Measurements from ENCODE around the gene CDKL5. TPM values are rescaled to one million over a fixed set of nuclear protein-coding genes. Genes with fewer than 3 reads are reported as not detected.

Gene CDKL5
- total RNA-seq, 1 donor from 2014 or later = 0.46 TPM

DNA sequence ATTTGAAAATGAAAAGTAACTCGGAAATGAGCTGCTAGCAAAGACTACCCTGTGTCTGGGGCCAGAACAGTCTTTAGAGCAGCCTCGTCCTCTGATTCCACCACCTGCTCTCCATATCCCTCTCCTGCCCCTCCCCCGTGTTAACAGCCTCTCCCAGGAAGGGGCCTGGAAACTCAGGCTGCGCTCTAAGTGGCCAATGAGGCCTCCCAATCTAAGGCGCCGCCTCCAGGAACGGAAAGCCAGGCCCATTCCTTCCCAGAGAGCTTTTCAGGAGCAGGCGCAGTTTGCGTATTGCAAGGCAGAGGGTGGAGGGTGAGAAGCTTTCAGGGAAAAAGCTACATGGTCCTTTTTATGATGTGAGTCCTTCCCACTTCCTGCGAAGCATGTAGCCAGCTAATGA, 215.3 kb downstream of the CDKL5 start:
- no peaks in the 10 kb centered on the region for H3K36me3 Mint-ChIP-seq (ENCODE audit: low read depth)
- no peaks in the 10 kb centered on the region for H3K4me1 Mint-ChIP-seq (ENCODE audit: low read depth)
- intact Hi-C loops (cut with micrococcal nuclease) = no loop called here
- no peaks in the 10 kb centered on the region for H3K27me3 Mint-ChIP-seq (ENCODE audit: low read depth)
- H3K9me3 Mint-ChIP-seq = no peaks in the 10 kb centered on the region
- DNase-seq (ENCODE audit: low spot score) = no peak
- no peak overlapping the region for H3K27ac Mint-ChIP-seq
- no peak overlapping the region for H3K4me3 Mint-ChIP-seq (ENCODE audit: low read depth)

DNA sequence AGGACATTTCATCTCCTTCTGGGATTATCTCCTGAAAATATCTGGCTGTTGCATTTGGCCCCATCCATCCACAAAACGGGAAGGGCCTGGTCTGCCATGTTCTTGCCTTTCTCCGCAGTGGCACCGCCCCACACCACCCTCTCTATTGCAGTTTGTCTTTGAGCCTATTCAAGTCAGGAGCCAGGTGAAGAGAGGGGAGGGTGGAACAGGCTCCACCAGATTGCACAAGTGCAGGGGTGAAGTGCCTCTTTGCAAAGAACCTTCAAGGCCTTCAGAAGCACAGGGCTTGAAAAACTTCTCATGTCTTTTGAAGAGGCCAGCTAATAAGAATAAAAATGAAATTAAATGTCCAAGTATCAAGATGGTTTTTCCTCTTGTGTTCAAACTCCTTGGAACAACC, 217.8 kb downstream of the CDKL5 start:
- Mint-ChIP-seq H3K9me3 (no peaks in the 10 kb centered on the region), H3K27ac (no peak overlapping the region), H3K4me3 (ENCODE audit: low read depth) (no peak overlapping the region), H3K4me1 (ENCODE audit: low read depth) (no peaks in the 10 kb centered on the region), H3K36me3 (ENCODE audit: low read depth) (no peaks in the 10 kb centered on the region), H3K27me3 (ENCODE audit: low read depth) (no peaks in the 10 kb centered on the region)
- intact Hi-C loops (cut with micrococcal nuclease) = no loop called here
- no peak for DNase-seq (ENCODE audit: low spot score)

DNA sequence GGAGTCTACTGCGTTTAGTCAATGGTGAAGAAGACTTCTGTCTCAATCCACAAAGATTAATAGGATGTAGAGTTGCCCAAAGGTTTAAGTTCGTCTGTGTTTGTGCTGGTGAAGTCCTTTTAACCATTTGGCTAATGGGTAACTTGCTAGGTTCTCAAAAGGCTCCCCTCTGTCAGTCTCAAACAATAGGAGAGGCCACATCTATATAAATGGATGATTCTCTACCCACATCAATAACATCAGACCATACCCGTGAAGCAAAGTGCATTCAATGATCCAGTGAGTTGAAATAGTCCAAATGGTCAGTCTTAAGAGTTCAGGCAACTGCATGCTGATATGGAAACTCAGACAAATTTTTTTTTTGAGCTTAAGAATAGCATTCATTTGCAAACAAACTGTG, 218.4 kb downstream of the CDKL5 start:
- no peak overlapping the region for H3K27ac Mint-ChIP-seq
- no peaks in the 10 kb centered on the region for H3K27me3 Mint-ChIP-seq (ENCODE audit: low read depth)
- H3K4me1 Mint-ChIP-seq (ENCODE audit: low read depth) = no peaks in the 10 kb centered on the region
- H3K36me3 Mint-ChIP-seq (ENCODE audit: low read depth) = no peaks in the 10 kb centered on the region
- no peaks in the 10 kb centered on the region for H3K9me3 Mint-ChIP-seq
- intact Hi-C loops (cut with micrococcal nuclease) = no loop called here
- no peak for DNase-seq (ENCODE audit: low spot score)
- H3K4me3 Mint-ChIP-seq (ENCODE audit: low read depth) = no peak overlapping the region

DNA sequence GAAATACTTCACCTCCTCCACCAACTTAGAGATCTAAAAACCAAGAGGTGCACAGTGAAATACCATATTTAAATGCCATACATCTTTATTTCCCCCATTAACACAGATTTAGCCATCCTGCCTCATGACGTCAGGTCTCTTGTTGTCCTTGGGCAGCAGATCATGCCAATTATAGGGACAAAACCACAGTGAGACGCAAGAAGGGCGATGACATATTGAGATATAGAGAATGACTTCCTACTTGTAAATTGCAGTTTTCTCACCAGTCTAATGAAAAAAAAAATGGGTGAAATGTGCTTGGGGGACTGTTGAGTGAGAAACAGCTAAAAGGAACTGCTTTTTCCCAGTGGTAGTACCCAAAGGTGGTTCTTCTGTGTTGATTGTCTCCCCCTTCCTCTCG, 222.2 kb downstream of the CDKL5 start:
- intact Hi-C loops (cut with micrococcal nuclease) = no loop called here
- Mint-ChIP-seq H3K27ac (no peak overlapping the region), H3K36me3 (ENCODE audit: low read depth) (no peaks in the 10 kb centered on the region)

DNA sequence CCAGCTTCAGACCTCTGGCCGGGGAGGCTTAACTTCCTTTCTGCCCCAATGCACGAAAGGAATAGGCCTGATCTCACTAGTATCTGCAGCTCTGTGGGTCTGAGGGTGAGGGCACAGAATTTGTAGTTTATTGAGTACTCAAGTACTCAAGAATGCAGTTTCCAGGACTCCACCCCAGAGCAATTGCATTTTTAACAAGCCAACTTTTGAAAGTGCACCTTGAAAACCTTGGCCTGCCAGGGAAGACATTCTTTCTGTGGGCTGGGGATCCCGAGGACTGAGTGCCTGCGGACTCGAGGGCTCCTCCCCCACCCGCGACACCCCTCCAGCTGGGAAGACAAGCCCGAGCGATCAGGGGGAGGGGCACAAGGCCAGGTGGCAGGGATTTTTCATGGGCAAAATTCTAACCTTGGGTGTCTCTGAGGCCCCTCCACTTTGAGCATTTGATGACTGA, 224.1 kb downstream of the CDKL5 start:
- H3K36me3 Mint-ChIP-seq (ENCODE audit: low read depth) = no peaks in the 10 kb centered on the region
- intact Hi-C loops (cut with micrococcal nuclease) = no loop called here
- H3K4me3 Mint-ChIP-seq (ENCODE audit: low read depth) = no peak overlapping the region
- no peak overlapping the region for H3K27ac Mint-ChIP-seq
- H3K4me1 Mint-ChIP-seq (ENCODE audit: low read depth) = no peaks in the 10 kb centered on the region
- H3K27me3 Mint-ChIP-seq (ENCODE audit: low read depth) = no peaks in the 10 kb centered on the region
- DNase-seq (ENCODE audit: low spot score) = no peak
- no peaks in the 10 kb centered on the region for H3K9me3 Mint-ChIP-seq

More for the DNA sequence above, 222.2 kb downstream of the CDKL5 start:
- Mint-ChIP-seq H3K27me3 (ENCODE audit: low read depth) (no peaks in the 10 kb centered on the region), H3K4me3 (ENCODE audit: low read depth) (no peak overlapping the region), H3K9me3 (no peaks in the 10 kb centered on the region), H3K4me1 (ENCODE audit: low read depth) (no peaks in the 10 kb centered on the region)
- no peak for DNase-seq (ENCODE audit: low spot score)

DNA sequence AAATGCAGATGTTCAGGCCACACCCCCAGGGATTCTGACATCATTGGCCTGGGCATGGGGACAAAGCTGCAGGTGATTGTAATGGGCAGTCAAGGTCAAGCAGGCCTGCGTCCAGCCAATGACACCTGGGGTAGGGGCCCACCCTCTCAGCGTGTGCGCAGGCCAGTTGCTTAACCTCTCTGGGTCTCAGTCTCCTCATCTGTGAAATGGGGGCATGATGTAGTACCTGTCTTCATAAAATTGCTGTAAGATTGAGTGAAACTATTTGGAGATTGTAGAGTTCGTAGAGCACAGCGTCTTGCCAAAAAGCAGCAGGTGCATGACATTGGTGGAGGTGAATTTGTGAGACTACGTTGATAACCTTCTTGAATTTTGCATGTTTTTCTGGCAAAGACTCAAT, 225.3 kb downstream of the CDKL5 start:
- no peaks in the 10 kb centered on the region for H3K9me3 Mint-ChIP-seq
- H3K27me3 Mint-ChIP-seq (ENCODE audit: low read depth) = no peaks in the 10 kb centered on the region
- no peaks in the 10 kb centered on the region for H3K36me3 Mint-ChIP-seq (ENCODE audit: low read depth)
- H3K27ac Mint-ChIP-seq = no peak overlapping the region
- no peaks in the 10 kb centered on the region for H3K4me1 Mint-ChIP-seq (ENCODE audit: low read depth)
- H3K4me3 Mint-ChIP-seq (ENCODE audit: low read depth) = no peak overlapping the region
- intact Hi-C loops (cut with micrococcal nuclease) = no loop called here
- DNase-seq (ENCODE audit: low spot score) = no peak

DNA sequence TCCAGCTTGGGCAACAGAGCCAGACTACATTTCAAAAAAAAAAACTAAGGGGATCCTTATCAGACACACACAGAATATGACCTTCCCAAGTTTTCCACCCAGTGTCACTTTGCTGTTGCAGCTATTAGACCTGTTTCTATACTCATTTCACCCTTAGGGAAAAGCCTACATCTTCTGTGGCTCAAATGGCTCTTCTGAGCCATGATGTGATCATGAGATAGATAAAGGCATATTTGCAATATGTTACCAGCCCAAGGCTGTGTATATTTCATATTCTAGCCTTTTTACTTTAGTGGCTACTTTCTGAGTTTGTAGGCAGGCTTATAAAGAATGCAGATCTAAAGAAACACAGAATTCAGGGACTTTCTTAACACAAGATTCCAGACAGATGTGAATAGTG, 227.2 kb downstream of the CDKL5 start:
- no peak for DNase-seq (ENCODE audit: low spot score)
- no peaks in the 10 kb centered on the region for H3K9me3 Mint-ChIP-seq
- intact Hi-C loops (cut with micrococcal nuclease) = no loop called here
- no peak overlapping the region for H3K27ac Mint-ChIP-seq
- no peaks in the 10 kb centered on the region for H3K27me3 Mint-ChIP-seq (ENCODE audit: low read depth)
- H3K4me1 Mint-ChIP-seq (ENCODE audit: low read depth) = no peaks in the 10 kb centered on the region
- H3K36me3 Mint-ChIP-seq (ENCODE audit: low read depth) = no peaks in the 10 kb centered on the region
- no peak overlapping the region for H3K4me3 Mint-ChIP-seq (ENCODE audit: low read depth)

DNA sequence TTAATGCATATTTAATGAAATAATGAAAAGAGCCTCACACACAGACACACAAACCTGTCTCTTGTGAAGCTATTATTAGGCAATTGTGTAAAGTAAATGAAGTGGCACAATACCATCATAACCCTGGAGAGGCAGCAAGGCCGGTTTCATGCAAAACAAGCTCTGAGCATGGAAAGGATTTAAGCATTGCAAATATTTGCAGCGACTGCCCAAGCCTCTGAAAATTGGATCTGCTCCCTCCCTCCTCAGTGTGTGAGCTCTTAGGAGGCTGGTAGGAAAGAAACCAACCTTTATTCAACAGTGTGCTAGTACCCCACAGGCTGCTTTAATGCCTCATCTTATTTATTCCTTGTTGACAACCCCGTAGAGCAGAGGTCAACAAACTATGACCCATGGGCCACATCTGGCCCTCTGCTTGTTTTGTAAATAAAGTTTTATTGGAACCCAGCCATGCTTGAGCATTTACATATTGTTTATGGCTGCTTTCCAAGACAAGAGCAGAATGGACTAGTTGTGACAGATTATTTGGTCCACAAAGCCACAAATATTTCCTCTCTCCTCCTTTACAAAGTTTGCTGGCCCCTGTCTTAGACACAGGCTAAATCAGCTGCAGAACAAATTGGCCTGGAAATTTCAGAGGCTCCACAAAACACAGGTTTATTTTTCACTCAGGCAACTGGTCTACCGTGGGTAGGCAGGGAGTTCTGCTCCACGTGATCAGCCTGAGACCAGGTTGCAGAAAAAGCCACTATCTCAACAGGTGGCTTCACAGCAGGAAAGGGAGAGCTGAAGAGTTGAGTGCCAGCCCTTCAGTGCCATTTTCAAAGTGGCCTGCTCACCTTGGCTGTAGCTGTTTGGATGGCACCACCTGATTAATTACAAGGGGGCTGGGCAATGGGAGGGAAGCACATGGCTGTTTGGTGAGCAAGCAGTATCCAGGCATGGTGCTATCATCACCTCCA, 229.7 kb downstream of the CDKL5 start:
- intact Hi-C loops (cut with micrococcal nuclease) = no loop called here
- no peaks in the 10 kb centered on the region for H3K9me3 Mint-ChIP-seq
- H3K27me3 Mint-ChIP-seq (ENCODE audit: low read depth) = no peaks in the 10 kb centered on the region
- H3K36me3 Mint-ChIP-seq (ENCODE audit: low read depth) = no peaks in the 10 kb centered on the region
- no peak overlapping the region for H3K27ac Mint-ChIP-seq
- H3K4me1 Mint-ChIP-seq (ENCODE audit: low read depth) = no peaks in the 10 kb centered on the region
- no peak for DNase-seq (ENCODE audit: low spot score)
- H3K4me3 Mint-ChIP-seq (ENCODE audit: low read depth) = no peak overlapping the region

DNA sequence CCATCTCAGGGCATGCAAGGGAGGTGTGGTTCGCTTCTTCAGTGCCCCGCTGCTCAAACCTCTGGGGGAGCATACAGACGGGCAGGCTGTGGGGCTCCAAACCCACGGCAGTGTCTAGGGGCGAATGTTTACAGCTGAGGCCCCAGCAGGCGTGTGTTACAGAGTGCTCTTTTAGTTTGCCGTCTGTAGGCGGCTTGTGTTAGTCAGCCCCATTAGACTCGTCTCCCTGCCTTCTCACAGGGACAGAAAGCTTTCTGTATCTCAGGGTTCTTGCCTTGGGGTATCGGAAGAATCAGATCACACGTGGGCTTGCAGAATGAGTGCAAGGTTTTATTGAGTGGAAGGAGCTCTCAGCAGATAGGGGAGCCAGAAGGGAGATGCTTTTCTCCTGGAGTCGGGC, 235.9 kb downstream of the CDKL5 start:
- Mint-ChIP-seq H3K27ac (no peak overlapping the region), H3K36me3 (ENCODE audit: low read depth) (no peaks in the 10 kb centered on the region), H3K4me1 (ENCODE audit: low read depth) (no peaks in the 10 kb centered on the region), H3K4me3 (ENCODE audit: low read depth) (no peak overlapping the region), H3K27me3 (ENCODE audit: low read depth) (no peaks in the 10 kb centered on the region), H3K9me3 (no peaks in the 10 kb centered on the region)
- DNase-seq (ENCODE audit: low spot score) = no peak
- intact Hi-C loops (cut with micrococcal nuclease) = no loop called here

DNA sequence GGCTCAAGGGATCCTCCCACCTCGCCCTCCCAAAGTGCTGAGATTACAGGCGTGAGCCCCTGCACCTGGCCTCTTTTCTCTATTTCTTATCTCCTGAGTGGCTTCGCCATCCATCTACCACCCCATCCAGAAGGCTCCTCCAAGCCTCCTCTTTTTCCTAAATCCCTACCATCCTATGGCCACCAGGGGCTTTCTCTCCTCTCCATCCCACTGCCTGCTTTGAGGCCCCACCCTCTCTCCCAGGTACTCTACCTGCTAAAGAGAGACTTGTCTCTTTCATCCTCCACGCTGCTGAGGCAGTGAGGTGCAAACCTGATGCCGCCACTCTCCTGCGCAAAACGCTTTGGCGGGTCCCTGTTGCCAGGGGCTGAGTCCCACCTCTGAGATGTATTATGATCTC, 239.5 kb downstream of the CDKL5 start:
- Mint-ChIP-seq H3K27me3 (ENCODE audit: low read depth) (no peaks in the 10 kb centered on the region), H3K4me3 (ENCODE audit: low read depth) (no peak overlapping the region), H3K36me3 (ENCODE audit: low read depth) (no peaks in the 10 kb centered on the region), H3K9me3 (no peaks in the 10 kb centered on the region), H3K4me1 (ENCODE audit: low read depth) (peaks cover 5% of the 10 kb centered on the region), H3K27ac (no peak overlapping the region)
- DNase-seq (ENCODE audit: low spot score) = no peak
- intact Hi-C loops (cut with micrococcal nuclease) = no loop called here

DNA sequence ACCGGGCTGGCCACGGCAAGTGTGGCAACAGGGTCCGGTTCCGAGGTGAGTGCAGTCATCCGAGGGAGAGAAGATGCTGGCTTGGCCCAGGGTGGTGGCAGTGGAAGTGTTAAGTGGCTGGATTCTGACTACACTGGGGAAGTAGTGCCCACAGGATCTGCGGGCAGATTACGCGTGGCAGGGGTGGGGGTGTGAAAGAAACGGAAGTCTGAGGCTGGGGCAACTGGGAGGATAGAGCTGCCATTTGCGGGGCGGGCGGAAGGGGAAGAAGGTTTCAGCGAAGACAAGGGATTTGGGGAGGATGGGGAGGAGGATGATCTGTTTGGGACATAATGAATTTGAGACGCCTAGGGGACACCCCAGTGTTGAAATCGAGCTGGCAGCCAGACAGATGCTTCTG, 241.2 kb downstream of the CDKL5 start:
- no peak overlapping the region for H3K4me3 Mint-ChIP-seq (ENCODE audit: low read depth)
- intact Hi-C loops (cut with micrococcal nuclease) = no loop called here
- H3K4me1 Mint-ChIP-seq (ENCODE audit: low read depth) = peaks cover 5% of the 10 kb centered on the region
- H3K27me3 Mint-ChIP-seq (ENCODE audit: low read depth) = peaks cover 4% of the 10 kb centered on the region
- no peak overlapping the region for H3K27ac Mint-ChIP-seq
- no peaks in the 10 kb centered on the region for H3K9me3 Mint-ChIP-seq
- no peaks in the 10 kb centered on the region for H3K36me3 Mint-ChIP-seq (ENCODE audit: low read depth)
- no peak for DNase-seq (ENCODE audit: low spot score)

DNA sequence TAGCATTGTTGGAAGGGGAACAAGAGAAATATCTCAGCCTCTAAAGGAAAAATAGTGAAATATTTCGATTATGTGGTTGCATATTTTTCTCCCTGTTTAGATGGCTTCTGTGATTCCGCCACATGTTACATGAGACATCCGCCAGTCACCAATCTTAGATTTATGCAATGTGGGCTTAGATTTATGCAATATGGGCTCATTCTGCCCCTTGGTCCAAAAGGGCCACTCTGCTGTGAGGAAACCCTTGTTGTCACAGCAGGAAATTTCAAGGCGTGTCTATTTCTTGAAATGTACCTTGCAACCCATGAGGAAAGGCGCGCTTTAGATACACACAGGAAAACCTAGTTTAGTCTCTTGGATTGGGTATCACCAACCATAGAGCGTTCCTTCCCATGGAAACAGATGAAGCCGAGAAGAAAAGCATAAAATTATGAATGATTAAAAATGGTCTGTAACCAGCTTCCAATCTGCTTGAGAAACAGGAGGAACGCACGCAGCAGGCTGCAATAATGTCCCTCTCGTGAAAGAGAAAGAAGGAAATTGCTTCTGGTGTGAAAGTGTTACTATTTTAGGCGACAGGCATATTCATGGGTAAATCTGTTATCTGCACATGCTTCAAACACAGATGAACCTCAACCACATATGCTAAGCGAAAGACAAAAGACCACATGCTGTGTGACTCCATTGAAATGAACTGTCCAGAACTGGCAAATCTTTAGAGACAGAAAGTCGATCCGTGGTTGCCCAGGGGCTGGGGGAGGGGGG, 242.8 kb downstream of the CDKL5 start:
- Mint-ChIP-seq H3K9me3 (no peaks in the 10 kb centered on the region), H3K4me3 (ENCODE audit: low read depth) (no peak overlapping the region), H3K4me1 (ENCODE audit: low read depth) (peaks cover 5% of the 10 kb centered on the region), H3K36me3 (ENCODE audit: low read depth) (no peaks in the 10 kb centered on the region), H3K27me3 (ENCODE audit: low read depth) (peaks cover 4% of the 10 kb centered on the region), H3K27ac (no peak overlapping the region)
- intact Hi-C loops (cut with micrococcal nuclease) = no loop called here
- no peak for DNase-seq (ENCODE audit: low spot score)

DNA sequence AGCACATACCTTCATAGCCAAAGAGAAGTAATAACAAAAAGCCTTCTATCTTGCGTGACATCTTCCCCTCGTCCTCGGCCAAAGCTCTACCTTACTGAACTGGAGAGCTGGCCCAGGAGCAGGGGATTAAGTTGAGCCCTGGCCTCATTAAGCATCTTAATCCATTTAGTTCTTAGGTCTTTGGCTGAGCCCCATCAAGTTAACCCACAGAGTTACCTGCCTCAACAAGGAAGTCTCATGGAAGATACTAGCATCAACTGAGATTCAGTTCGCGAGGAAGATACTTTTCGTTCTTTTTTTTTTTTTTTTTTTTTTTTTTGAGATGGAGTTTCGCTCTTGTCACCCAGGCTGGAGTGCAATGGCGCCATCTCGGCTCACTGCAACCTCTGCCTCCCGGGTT, 246.6 kb downstream of the CDKL5 start, which contains the start of gene RS1:
Gene RS1, minus strand, starts transcription at position 101 of the 400 bp plus-strand sequence. Its CDS starts 40 bp downstream, at position 61.
- Mint-ChIP-seq H3K4me3 (ENCODE audit: low read depth) (peak within 1 kb of the TSS; percentile 17), H3K36me3 (ENCODE audit: low read depth) (no peaks in the 10 kb centered on the region), H3K27me3 (ENCODE audit: low read depth) (peaks cover 4% of the 10 kb centered on the region), H3K4me1 (ENCODE audit: low read depth) (peaks cover 7% of the 10 kb centered on the region), H3K9me3 (no peaks in the 10 kb centered on the region), H3K27ac (no peak within 1 kb of the TSS)
- DNase-seq (ENCODE audit: low spot score) = no peak
- intact Hi-C loops (cut with micrococcal nuclease) = loop anchor here (10.0 kb wide), 3 partner anchors 213 to 673 kb away; partner anchors contain the start of genes PDHA1 and PHKA2
